Measurements from ENCODE around the gene QSOX1. TPM values are rescaled to one million over a fixed set of nuclear protein-coding genes. Genes with fewer than 3 reads are reported as not detected.

Gene QSOX1
- total RNA-seq (2014; rRNA removed) (192 and 237 TPM in 2 replicates), Bru-seq, nascent RNA (percentile 97 among the genes with signal in this experiment), BruChase-seq, experiment 1, labeled RNA remaining after a 6-hour chase (percentile 95 among the genes with signal in this experiment), BruChase-seq, experiment 2, labeled RNA remaining after a 2-hour chase (percentile 98 among the genes with signal in this experiment)
- long read RNA-seq, full-length matches to known transcripts, result 475 of 1,341 reads
- long read RNA-seq, partial matches to known transcripts, result 770 of 1,341 reads
- long read RNA-seq, other reads (novel, unspliced or antisense), result 96 of 1,341 reads

- ChIA-PET CTCF (no interaction called here), POLR2A (ENCODE audit: unreplicated experiment) (interaction anchor here (0.6 to 1.0 kb wide), 14 partner anchors 25 to 884 kb away, joined by 3 to 17 read pairs (median 6); no protein-coding TSS in a partner anchor)
- H4K20me1 ChIP-seq (ENCODE audit: low read length), result peaks cover 39% of the 10 kb centered on the region
- H3K9me3 ChIP-seq (ENCODE audit: low read length), result no peaks in the 10 kb centered on the region
- peak within 1 kb of the TSS; percentile 99 for H3K27ac ChIP-seq (ENCODE audit: low read length)
- no peaks in the 10 kb centered on the region for H3F3A ChIP-seq (ENCODE audit: low read length, unreplicated experiment)
- peaks cover 14% of the 10 kb centered on the region; the same call in 1 of the 2 replicates for H3K36me3 ChIP-seq (ENCODE audit: low read depth, low read length)
- peak within 1 kb of the TSS; percentile 99 for H3K4me3 ChIP-seq (ENCODE audit: low read length)
- H3K79me2 ChIP-seq (ENCODE audit: low read length), result peaks cover 54% of the 10 kb centered on the region
- H3K4me2 ChIP-seq (ENCODE audit: low read length), result peak within 1 kb of the TSS; percentile 87
- peaks cover 62% of the 10 kb centered on the region for H3K4me1 ChIP-seq (ENCODE audit: insufficient read depth, low read length)
- ATAC-seq (peak; percentile 54), DNase-seq (peak; percentile 77)
- no peaks in the 10 kb centered on the region for H3K9me2 ChIP-seq (replicated peaks; ENCODE audit: low read length)
- peak within 1 kb of the TSS; percentile 72 for H2AFZ ChIP-seq (ENCODE audit: low read length)
- intact Hi-C loops (cut with micrococcal nuclease), result loop anchor here (5.0 kb wide), 2 partner anchors 202 to 272 kb away; partner anchors contain the start of genes CEP350 and TOR1AIP1
- no peaks in the 10 kb centered on the region for H3K27me3 ChIP-seq (ENCODE audit: low read length)
- TF ChIP-seq CTCF (conservative IDR thresholded peaks at IDR 0.05; ENCODE audit: low read depth, low read length) (no peak), EZH2 (IDR thresholded peaks at IDR 0.05; ENCODE audit: low read length, unreplicated experiment) (no peak), EZH2phosphoT487 (IDR thresholded peaks at IDR 0.05; ENCODE audit: borderline replicate concordance, low read length) (no peak)
- no TSS peak for BruUV-seq (replicated peaks)
- peak within 1 kb of the TSS; percentile 93 for H3K9ac ChIP-seq (ENCODE audit: low read length)
Measured at GRCh38 chr1:180154325-180155181, at the start of gene QSOX1. Gene QSOX1 (plus strand): TSS chr1:180154869. CDS start chr1:180154908, 39 bp downstream.

GRCh38 chr1:180112091-180112490, 42.6 kb upstream of the QSOX1 start:
- TF ChIP-seq EZH2phosphoT487 (IDR thresholded peaks at IDR 0.05; ENCODE audit: borderline replicate concordance, low read length) (no peak), EZH2 (IDR thresholded peaks at IDR 0.05; ENCODE audit: low read length, unreplicated experiment) (no peak), CTCF (conservative IDR thresholded peaks at IDR 0.05; ENCODE audit: low read depth, low read length) (no peak)
- Histone ChIP-seq H3K79me2 (ENCODE audit: low read length) (no peaks in the 10 kb centered on the region), H3K9ac (ENCODE audit: low read length) (no peak overlapping the region), H3K9me2 (replicated peaks; ENCODE audit: low read length) (no peaks in the 10 kb centered on the region), H3K4me3 (ENCODE audit: low read length) (no peak overlapping the region), H2AFZ (ENCODE audit: low read length) (no peak overlapping the region), H3K9me3 (ENCODE audit: low read length) (no peaks in the 10 kb centered on the region), H3K4me1 (ENCODE audit: insufficient read depth, low read length) (peaks cover 4% of the 10 kb centered on the region), H3K36me3 (ENCODE audit: low read depth, low read length) (peaks cover 12% of the 10 kb centered on the region; the same call in 1 of the 2 replicates), H3K27ac (ENCODE audit: low read length) (no peak overlapping the region), H3K4me2 (ENCODE audit: low read length) (no peak overlapping the region), H4K20me1 (ENCODE audit: low read length) (no peaks in the 10 kb centered on the region), H3K27me3 (ENCODE audit: low read length) (no peaks in the 10 kb centered on the region), H3F3A (ENCODE audit: low read length, unreplicated experiment) (no peaks in the 10 kb centered on the region)
- DNase-seq, result no peak
- no peak for ATAC-seq
- intact Hi-C loops (cut with micrococcal nuclease), result no loop called here
- BruUV-seq (replicated peaks), result no TSS peak
- ChIA-PET POLR2A (ENCODE audit: unreplicated experiment) (no interaction called here), CTCF (no interaction called here)

Data from PC-3 (cell line).